OCI-LY7 (cell line): Measurements from ENCODE around the gene METTL22.

ENCODE experiments used
- CTCF ChIP-seq: fragments of 200-600 bp; sonication (generic); conservative IDR thresholded peaks from 2 replicates; pipeline ENCODE4 v1.5.1; 2014; ENCODE audit warnings: mild to moderate bottlenecking, antibody characterized with exemption, low read length, moderate library complexity, mixed read lengths
- EZH2phosphoT487 ChIP-seq: fragments of 200-600 bp; sonication (generic); IDR thresholded peaks from 2 replicates; pipeline ENCODE4 v1.6.1; 2018; ENCODE audit warnings: low read depth, borderline replicate concordance, mild to moderate bottlenecking, mixed run types, antibody characterized with exemption, low read length, moderate library complexity, mixed read lengths

GRCh38 chr16:8676160-8676547, 54.7 kb downstream of the METTL22 start:
- no peak for TF ChIP-seq CTCF
- no peak for TF ChIP-seq EZH2phosphoT487
